Measurements from ENCODE around the gene ZAP70. TPM values are rescaled to one million over a fixed set of nuclear protein-coding genes. Genes with fewer than 3 reads are reported as not detected.

The ZAP70 gene
- total and polyA plus RNA-seq, 10 of the 15 experiments (the other 5 are each of a cell fraction or from before 2014, with no cell fraction given): 0.18 to 2.9 (median 1.2) TPM; not detected in 1

GRCh38 chr2:97695744-97696143 is 17.6 kb upstream of the ZAP70 start (continued):
- TF ChIP-seq, protein P1, sequence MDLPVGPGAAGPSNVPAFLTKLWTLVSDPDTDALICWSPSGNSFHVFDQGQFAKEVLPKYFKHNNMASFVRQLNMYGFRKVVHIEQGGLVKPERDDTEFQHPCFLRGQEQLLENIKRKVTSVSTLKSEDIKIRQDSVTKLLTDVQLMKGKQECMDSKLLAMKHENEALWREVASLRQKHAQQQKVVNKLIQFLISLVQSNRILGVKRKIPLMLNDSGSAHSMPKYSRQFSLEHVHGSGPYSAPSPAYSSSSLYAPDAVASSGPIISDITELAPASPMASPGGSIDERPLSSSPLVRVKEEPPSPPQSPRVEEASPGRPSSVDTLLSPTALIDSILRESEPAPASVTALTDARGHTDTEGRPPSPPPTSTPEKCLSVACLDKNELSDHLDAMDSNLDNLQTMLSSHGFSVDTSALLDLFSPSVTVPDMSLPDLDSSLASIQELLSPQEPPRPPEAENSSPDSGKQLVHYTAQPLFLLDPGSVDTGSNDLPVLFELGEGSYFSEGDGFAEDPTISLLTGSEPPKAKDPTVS (IDR thresholded peaks at IDR 0.05; ENCODE audit: low read depth, low read length): no peak
- TF ChIP-seq IRF4 (IDR thresholded peaks at IDR 0.05; ENCODE audit: low read depth, low read length) (no peak), BCLAF1 (IDR thresholded peaks at IDR 0.05) (no peak), HDAC6 (IDR thresholded peaks at IDR 0.05; ENCODE audit: unreplicated experiment) (no peak), POLR2AphosphoS5 (IDR thresholded peaks at IDR 0.05; ENCODE audit: low read length) (no peak), SMARCA5 (IDR thresholded peaks at IDR 0.05) (no peak), FOXM1 (IDR thresholded peaks at IDR 0.05; ENCODE audit: low read depth, low read length) (no peak)
